H9 (cell line): ENCODE measurements around the gene RPL11. TPM values are rescaled to one million over a fixed set of nuclear protein-coding genes. Genes with fewer than 3 reads are reported as not detected.

Experiments used
- DNase-seq: peaks from one replicate; pipeline ENCODE4 v3.0.0-alpha.2; 2017
- H2AFZ ChIP-seq: one replicate; pipeline ENCODE4 v1.6.1; 2013; ENCODE audit warnings: mild to moderate bottlenecking, low read length, control low read depth, moderate library complexity
- H2AK5ac ChIP-seq: 2 replicates; pipeline ENCODE4 v1.6.1; 2013; ENCODE audit warnings: low read length, control low read depth, mixed read lengths; ENCODE audit not compliant: insufficient read length
- H2BK120ac ChIP-seq: one replicate; pipeline ENCODE4 v1.6.1; 2013; ENCODE audit warnings: low read depth, mild to moderate bottlenecking, low read length, control low read depth, inconsistent platforms; ENCODE audit not compliant: poor library complexity, severe bottlenecking
- H2BK12ac ChIP-seq: 2 replicates; pipeline ENCODE4 v1.6.1; 2013; ENCODE audit warnings: low read length, control low read depth, mixed read lengths, low read depth; ENCODE audit not compliant: insufficient read length
- H2BK15ac ChIP-seq: 2 replicates; pipeline ENCODE4 v1.6.1; 2013; ENCODE audit warnings: low read depth, low read length, control low read depth
- H2BK20ac ChIP-seq: one replicate; pipeline ENCODE4 v1.6.1; 2013; ENCODE audit warnings: low read depth, mild to moderate bottlenecking, low read length, control low read depth, inconsistent platforms; ENCODE audit not compliant: poor library complexity, severe bottlenecking
- H2BK5ac ChIP-seq: 2 replicates; pipeline ENCODE4 v1.6.1; 2013; ENCODE audit warnings: low read length, control low read depth, mixed read lengths; ENCODE audit not compliant: insufficient read length
- H3K14ac ChIP-seq: 2 replicates; pipeline ENCODE4 v1.6.1; 2013; ENCODE audit warnings: low read length, control low read depth; ENCODE audit not compliant: insufficient read depth
- H3K18ac ChIP-seq: 2 replicates; pipeline ENCODE4 v1.6.1; 2013; ENCODE audit warnings: low read depth, mild to moderate bottlenecking, mixed read lengths, low read length, control low read depth; ENCODE audit not compliant: insufficient read length
- H3K23ac ChIP-seq: 2 replicates; pipeline ENCODE4 v1.6.1; 2013; ENCODE audit warnings: low read length, control low read depth, mixed read lengths, low read depth; ENCODE audit not compliant: insufficient read length
- H3K23me2 ChIP-seq: 2 replicates; pipeline ENCODE4 v1.6.1; 2013; ENCODE audit warnings: low read depth, mild to moderate bottlenecking, mixed read lengths, low read length, control low read depth; ENCODE audit not compliant: insufficient read length, poor library complexity, severe bottlenecking
- H3K27ac ChIP-seq: 2 replicates; pipeline ENCODE4 v1.5.1; 2013; ENCODE audit warnings: low read length, control low read depth, mixed read lengths, low read depth; ENCODE audit not compliant: insufficient read length
- H3K27me3 ChIP-seq: 2 replicates; pipeline ENCODE4 v1.6.1; 2013; ENCODE audit warnings: low read length, control low read depth, inconsistent platforms; ENCODE audit not compliant: insufficient read depth
- H3K4ac ChIP-seq: 2 replicates; pipeline ENCODE4 v1.6.1; 2013; ENCODE audit warnings: low read depth, mild to moderate bottlenecking, control low read depth, inconsistent platforms, low read length, moderate library complexity
- H3K4me1 ChIP-seq: 2 replicates; pipeline ENCODE4 v1.6.1; 2013; ENCODE audit warnings: low read length, control low read depth, inconsistent platforms; ENCODE audit not compliant: insufficient read depth
- H3K4me2 ChIP-seq: 2 replicates; pipeline ENCODE4 v1.6.1; 2013; ENCODE audit warnings: low read length, control low read depth, mixed read lengths; ENCODE audit not compliant: insufficient read length, insufficient read depth
- H3K56ac ChIP-seq: 2 replicates; pipeline ENCODE4 v1.6.1; 2013; ENCODE audit warnings: low read depth, mild to moderate bottlenecking, mixed read lengths, low read length, control low read depth; ENCODE audit not compliant: insufficient read length
- H3K79me1 ChIP-seq: 2 replicates; pipeline ENCODE4 v1.6.1; 2013; ENCODE audit warnings: low read depth, mild to moderate bottlenecking, moderate library complexity, low read length, control low read depth, inconsistent platforms; ENCODE audit not compliant: insufficient read depth, poor library complexity, severe bottlenecking
- H3K79me2 ChIP-seq: 2 replicates; pipeline ENCODE4 v1.6.1; 2013; ENCODE audit warnings: low read length, control low read depth, inconsistent platforms; ENCODE audit not compliant: insufficient read depth
- H3K9ac ChIP-seq: 2 replicates; pipeline ENCODE4 v1.6.1; 2013; ENCODE audit warnings: low read length, control low read depth, mixed read lengths; ENCODE audit not compliant: insufficient read length; ENCODE audit errors: extremely low read depth
- H3K9me3 ChIP-seq: one replicate; pipeline ENCODE4 v1.6.1; 2013; ENCODE audit warnings: low read depth, low read length, inconsistent platforms; ENCODE audit not compliant: control insufficient read depth
- H3T11ph ChIP-seq: one replicate; pipeline ENCODE4 v1.6.1; 2013; ENCODE audit warnings: mild to moderate bottlenecking, low read length, control low read depth, inconsistent platforms
- H4K20me1 ChIP-seq: one replicate; pipeline ENCODE4 v1.6.1; 2013; ENCODE audit not compliant: control insufficient read depth, insufficient read length, insufficient read depth
- H4K5ac ChIP-seq: 2 replicates; pipeline ENCODE4 v1.6.1; 2013; ENCODE audit warnings: low read depth, mild to moderate bottlenecking, mixed read lengths, low read length, control low read depth; ENCODE audit not compliant: insufficient read length
- H4K8ac ChIP-seq: replicated peaks from 2 replicates; pipeline ENCODE4 v1.6.1; 2013; ENCODE audit warnings: low read length, control low read depth, mixed read lengths, low read depth; ENCODE audit not compliant: insufficient read length
- H4K91ac ChIP-seq: 2 replicates; pipeline ENCODE4 v1.6.1; 2013; ENCODE audit warnings: low read depth, mild to moderate bottlenecking, moderate library complexity, mixed read lengths, low read length, control low read depth; ENCODE audit not compliant: insufficient read length
- H3K27ac Mint-ChIP-seq, 3 experiments: 2 replicates in 2 of 3; 3 replicates in 1 of 3; pipeline ENCODE4 v1.8.0; 2020 to 2021; ENCODE audit warnings: mixed read lengths in 3 of 3, mild to moderate bottlenecking in 1 of 3, moderate library complexity in 1 of 3
- H3K27me3 Mint-ChIP-seq: 2 replicates; pipeline ENCODE4 v1.8.0; 2021; ENCODE audit warnings: low read depth, mild to moderate bottlenecking, moderate library complexity, mixed read lengths
- H3K36me3 Mint-ChIP-seq, 3 experiments: 2 replicates in 2 of 3; 3 replicates in 1 of 3; pipeline ENCODE4 v1.8.0; 2020 to 2021; ENCODE audit warnings: low read depth in 3 of 3, mixed read lengths in 3 of 3; ENCODE audit not compliant: insufficient read depth in 1 of 3
- H3K4me1 Mint-ChIP-seq, 2 experiments: 2 replicates each; pipeline ENCODE4 v1.8.0; 2020; ENCODE audit warnings: mixed read lengths in 2 of 2
- H3K4me3 Mint-ChIP-seq, 2 experiments: 2 replicates in 1 of 2; 3 replicates in 1 of 2; pipeline ENCODE4 v1.8.0; 2020 to 2021; ENCODE audit warnings: mild to moderate bottlenecking in 2 of 2, mixed read lengths in 2 of 2, moderate library complexity in 1 of 2
- H3K9me3 Mint-ChIP-seq, 2 experiments: 2 replicates in 1 of 2; 3 replicates in 1 of 2; pipeline ENCODE4 v1.8.0; 2020; ENCODE audit warnings: mild to moderate bottlenecking in 2 of 2, mixed read lengths in 2 of 2, moderate library complexity in 1 of 2
- WGBS: extraction: QIAGEN DNeasy Blood & Tissue Kit; methylation state at CpG from one replicate; pipeline ENCODE4 v1.1.7; 2013; ENCODE audit warnings: missing lambda C conversion rate, low lambda C conversion rate, mixed read lengths; ENCODE audit not compliant: insufficient read length; ENCODE audit errors: extremely low coverage; 5-methylcytosine and 5-hydroxymethylcytosine counted together
- total RNA-seq: library from RNA; stranded (reverse); gene quantifications from 2 replicates; pipeline ENCODE4 v1.2.1, GENCODE V29; 2021
- TF ChIP-seq, protein P1 (sequence below): fragments of 200-600 bp; sonication (generic); conservative IDR thresholded peaks from 3 replicates; pipeline ENCODE4 v1.8.0; 2021; ENCODE audit warnings: antibody characterized with exemption, mild to moderate bottlenecking

The RPL11 gene
- total RNA-seq, 1 experiment from 2014 or later = 1,618 TPM

DNA sequence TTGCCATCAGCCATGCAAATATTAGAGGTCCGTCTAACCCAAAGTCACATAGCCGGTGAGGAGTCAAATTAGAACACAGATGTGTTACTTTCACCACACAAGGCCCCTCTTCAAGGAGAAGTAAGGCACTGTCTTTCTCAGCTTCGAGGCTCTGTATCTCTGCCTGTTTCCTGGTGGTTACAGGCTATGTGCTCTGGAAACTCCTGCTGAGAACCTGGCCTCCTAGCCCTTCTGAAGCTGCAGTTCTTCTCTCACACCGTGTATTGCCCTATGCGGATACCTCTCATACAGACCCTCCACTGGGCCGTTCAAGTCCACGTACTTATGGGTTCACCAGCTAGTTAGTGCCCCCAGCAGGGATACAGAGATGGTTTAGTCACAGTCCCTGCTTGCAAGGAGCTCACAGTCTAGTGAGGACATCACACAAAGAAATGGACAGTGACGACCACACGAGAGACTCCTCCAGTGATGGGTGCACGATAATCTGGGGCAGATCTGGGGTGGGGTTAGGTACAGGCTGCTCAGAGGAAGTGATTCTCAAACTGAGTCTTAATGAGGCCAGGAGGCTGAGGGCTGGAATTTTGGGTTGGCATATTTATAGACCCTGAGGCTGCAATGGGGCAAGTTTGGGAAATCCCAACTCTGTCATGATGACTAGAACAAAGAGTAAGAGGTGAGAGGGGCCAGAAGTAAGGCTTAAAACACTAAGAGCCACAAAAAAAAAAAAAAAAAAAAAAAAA, 28.8 kb downstream of the RPL11 start:
- Mint-ChIP-seq H3K36me3 (no peaks in the 10 kb centered on the region), H3K4me1 (peaks cover 11 to 12% of the 10 kb centered on the region in 2 experiments), H3K27ac (no peak overlapping the region; a peak in 1 of 7 replicates), H3K4me3 (no peak overlapping the region; a peak in 1 of 5 replicates), H3K27me3 (no peaks in the 10 kb centered on the region), H3K9me3 (no peaks in the 10 kb centered on the region)
- H4K20me1 ChIP-seq = no peaks in the 10 kb centered on the region
- H3K9ac ChIP-seq = no peak overlapping the region
- H2AFZ ChIP-seq = no peak overlapping the region
- H4K5ac ChIP-seq = peak overlapping the region; percentile 42
- H2BK20ac ChIP-seq = no peak overlapping the region
- H3K14ac ChIP-seq = no peak overlapping the region
- DNase-seq = no peak
- no peak overlapping the region for H3T11ph ChIP-seq
- TF ChIP-seq, protein P1, sequence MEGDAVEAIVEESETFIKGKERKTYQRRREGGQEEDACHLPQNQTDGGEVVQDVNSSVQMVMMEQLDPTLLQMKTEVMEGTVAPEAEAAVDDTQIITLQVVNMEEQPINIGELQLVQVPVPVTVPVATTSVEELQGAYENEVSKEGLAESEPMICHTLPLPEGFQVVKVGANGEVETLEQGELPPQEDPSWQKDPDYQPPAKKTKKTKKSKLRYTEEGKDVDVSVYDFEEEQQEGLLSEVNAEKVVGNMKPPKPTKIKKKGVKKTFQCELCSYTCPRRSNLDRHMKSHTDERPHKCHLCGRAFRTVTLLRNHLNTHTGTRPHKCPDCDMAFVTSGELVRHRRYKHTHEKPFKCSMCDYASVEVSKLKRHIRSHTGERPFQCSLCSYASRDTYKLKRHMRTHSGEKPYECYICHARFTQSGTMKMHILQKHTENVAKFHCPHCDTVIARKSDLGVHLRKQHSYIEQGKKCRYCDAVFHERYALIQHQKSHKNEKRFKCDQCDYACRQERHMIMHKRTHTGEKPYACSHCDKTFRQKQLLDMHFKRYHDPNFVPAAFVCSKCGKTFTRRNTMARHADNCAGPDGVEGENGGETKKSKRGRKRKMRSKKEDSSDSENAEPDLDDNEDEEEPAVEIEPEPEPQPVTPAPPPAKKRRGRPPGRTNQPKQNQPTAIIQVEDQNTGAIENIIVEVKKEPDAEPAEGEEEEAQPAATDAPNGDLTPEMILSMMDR = no peak
- WGBS = no CpG with 5 or more reads among the region's 10 CpGs
- H3K23ac ChIP-seq = no peak overlapping the region
- H2BK15ac ChIP-seq = no peak overlapping the region
- no peak overlapping the region for H2AK5ac ChIP-seq
- no peak overlapping the region for H4K91ac ChIP-seq
- no peak overlapping the region for H3K4me2 ChIP-seq
- no peak overlapping the region for H2BK5ac ChIP-seq
- H3K9me3 ChIP-seq = no peaks in the 10 kb centered on the region
- H3K27me3 ChIP-seq = no peaks in the 10 kb centered on the region
- 0 out of 2 replicates have a peak, but pooled peaks cover 1% of the 10 kb centered on the region for H3K79me2 ChIP-seq
- H3K56ac ChIP-seq = no peak overlapping the region
- H3K4me1 ChIP-seq = no peaks in the 10 kb centered on the region
- no peak overlapping the region for H2BK12ac ChIP-seq
- H4K8ac ChIP-seq = no peak overlapping the region
- H3K27ac ChIP-seq = no peak overlapping the region
- no peaks in the 10 kb centered on the region for H3K23me2 ChIP-seq
- no peak overlapping the region for H3K18ac ChIP-seq
- H3K4ac ChIP-seq = no peak overlapping the region
- no peak overlapping the region for H2BK120ac ChIP-seq
- H3K79me1 ChIP-seq = peaks cover 3% of the 10 kb centered on the region
